Liver (tissue), 9 donors: ENCODE data around the gene DLX4. TPM values are rescaled to one million over a fixed set of nuclear protein-coding genes. Genes with fewer than 3 reads are reported as not detected.

Source experiments
- DNase-seq: peaks from one replicate; pipeline ENCODE4 v3.0.0-alpha.2; 2017; ENCODE audit warnings: low spot score
- H3K27ac ChIP-seq, 2 donors: one replicate each; pipeline ENCODE4 v1.7.0; 2013; ENCODE audit warnings: inconsistent platforms in 2 of 2, low read length in 2 of 2, control low read depth in 1 of 2, low read depth in 1 of 2, mild to moderate bottlenecking in 1 of 2
- H3K27me3 ChIP-seq, 4 donors: one replicate each; pipeline versions ENCODE4 v1.6.1 to v1.7.0; 2013; ENCODE audit warnings: low read length in 3 of 4, inconsistent platforms in 1 of 4, mild to moderate bottlenecking in 1 of 4, moderate library complexity in 1 of 4; ENCODE audit not compliant: control insufficient read depth in 4 of 4, insufficient read depth in 4 of 4
- H3K36me3 ChIP-seq, 4 donors: one replicate each; pipeline versions ENCODE4 v1.6.1 to v1.7.0; 2013; ENCODE audit warnings: low read length in 3 of 4, mild to moderate bottlenecking in 3 of 4, low read depth in 1 of 4, moderate library complexity in 1 of 4; ENCODE audit not compliant: control insufficient read depth in 4 of 4, insufficient read depth in 3 of 4
- H3K4me1 ChIP-seq, 4 donors: one replicate each; pipeline versions ENCODE4 v1.6.1 to v1.7.0; 2013; ENCODE audit warnings: low read length in 3 of 4, mild to moderate bottlenecking in 3 of 4, moderate library complexity in 1 of 4; ENCODE audit not compliant: control insufficient read depth in 4 of 4, insufficient read depth in 4 of 4
- H3K4me3 ChIP-seq, 3 donors: one replicate each; pipeline versions ENCODE4 v1.6.1 to v1.7.0; 2013; ENCODE audit warnings: low read length in 3 of 3, control low read depth in 1 of 3, low read depth in 1 of 3, mild to moderate bottlenecking in 1 of 3
- H3K9ac ChIP-seq, 2 donors: one replicate each; pipeline ENCODE4 v1.7.0; 2013; ENCODE audit warnings: low read length in 2 of 2, mild to moderate bottlenecking in 2 of 2, moderate library complexity in 2 of 2, control low read depth in 1 of 2, low read depth in 1 of 2
- H3K9me3 ChIP-seq, 4 donors: one replicate each; pipeline versions ENCODE4 v1.6.1 to v1.7.0; 2013; ENCODE audit warnings: low read length in 3 of 4; ENCODE audit not compliant: control insufficient read depth in 4 of 4
- CTCF ChIP-seq: fragments of 150-350 bp; IDR thresholded peaks from 2 replicates; pipeline ENCODE4 v1.5.1; 2017; ENCODE audit warnings: improper control_type of control experiment, low read depth, low read length; ENCODE audit not compliant: missing input control
- EGR1 ChIP-seq, 2 donors: IDR thresholded peaks; 2 replicates each; pipeline ENCODE4 v1.6.1; 2016 to 2018; ENCODE audit warnings: antibody characterized with exemption in 2 of 2, low read depth in 2 of 2
- FOXA1 ChIP-seq: IDR thresholded peaks from 2 replicates; pipeline ENCODE4 v1.6.1; 2016; ENCODE audit warnings: antibody characterized with exemption
- FOXA2 ChIP-seq: IDR thresholded peaks from 2 replicates; pipeline ENCODE4 v1.6.1; 2016; ENCODE audit warnings: antibody characterized with exemption
- GABPA ChIP-seq, 2 donors: IDR thresholded peaks in 1 of 2; conservative IDR thresholded peaks in 1 of 2; 2 replicates each; pipeline ENCODE4 v1.6.1; 2016; ENCODE audit warnings: antibody characterized with exemption in 2 of 2, mild to moderate bottlenecking in 1 of 2, moderate library complexity in 1 of 2
- HNF4A ChIP-seq, 2 donors: conservative IDR thresholded peaks; 2 replicates each; pipeline ENCODE4 v1.6.1; 2016; ENCODE audit warnings: antibody characterized with exemption in 2 of 2, mild to moderate bottlenecking in 2 of 2
- HNF4G ChIP-seq: IDR thresholded peaks from 2 replicates; pipeline ENCODE4 v1.6.1; 2016; ENCODE audit warnings: antibody characterized with exemption
- JUND ChIP-seq, 2 donors: IDR thresholded peaks; 2 replicates each; pipeline ENCODE4 v1.6.1; 2016; ENCODE audit warnings: antibody characterized with exemption in 2 of 2
- NR2F2 ChIP-seq: IDR thresholded peaks from 2 replicates; pipeline ENCODE4 v1.6.1; 2016; ENCODE audit warnings: antibody characterized with exemption
- RAD21 ChIP-seq, 2 donors: IDR thresholded peaks; 2 replicates each; pipeline ENCODE4 v1.6.1; 2016; ENCODE audit warnings: antibody characterized with exemption in 2 of 2, mild to moderate bottlenecking in 2 of 2
- RXRA ChIP-seq, 2 donors: IDR thresholded peaks; 2 replicates each; pipeline ENCODE4 v1.6.1; 2017 to 2018; ENCODE audit warnings: antibody characterized with exemption in 2 of 2, mild to moderate bottlenecking in 1 of 2
- SP1 ChIP-seq: IDR thresholded peaks from 2 replicates; pipeline ENCODE4 v1.6.1; 2018; ENCODE audit warnings: antibody characterized with exemption, mild to moderate bottlenecking
- TAF1 ChIP-seq: conservative IDR thresholded peaks from 2 replicates; pipeline ENCODE4 v1.6.1; 2016; ENCODE audit warnings: antibody characterized with exemption, mild to moderate bottlenecking
- YY1 ChIP-seq: IDR thresholded peaks from 2 replicates; pipeline ENCODE4 v1.6.1; 2016; ENCODE audit warnings: antibody characterized with exemption, mild to moderate bottlenecking
- WGBS: extraction: QIAGEN DNeasy Blood & Tissue Kit; methylation state at CpG from one replicate; pipeline ENCODE4 v1.1.7; 2013; 5-methylcytosine and 5-hydroxymethylcytosine counted together
- polyA plus RNA-seq, 2 donors: library from polyadenylated mRNA; stranded (reverse) in 1 of 2; unstranded in 1 of 2; fragments of 200-250 nt in 1 of 2; fragments of >200 nt in 1 of 2; fragmentation: Nextera tagmentation in 1 of 2; extraction: Ambion mirVana in 1 of 2; gene quantifications; one replicate each; pipeline versions ENCODE4 v1.2.1 to v1.2.3, GENCODE V29; 2013 to 2015
- total RNA-seq, 2 donors: library from RNA; depleted of rRNA; stranded (reverse); fragments of >200 nt; gene quantifications; one replicate each; pipeline ENCODE4 v1.2.3, GENCODE V29; 2014
- TF ChIP-seq, protein P1 (sequence below): IDR thresholded peaks from 2 replicates; pipeline ENCODE4 v1.6.1; 2016; ENCODE audit warnings: antibody characterized with exemption
- TF ChIP-seq, protein P2 (sequence below): IDR thresholded peaks from 2 replicates; pipeline ENCODE4 v1.6.1; 2016; ENCODE audit warnings: antibody characterized with exemption
- TF ChIP-seq, protein P3 (sequence below): IDR thresholded peaks from 2 replicates; pipeline ENCODE4 v1.6.1; 2016; ENCODE audit warnings: antibody characterized with exemption
- TF ChIP-seq, protein P4 (sequence below): IDR thresholded peaks from 2 replicates; pipeline ENCODE4 v1.6.1; 2016; ENCODE audit warnings: antibody characterized with exemption, mild to moderate bottlenecking
- donor health status: healthy.
- donor health status: healthy.
- donor health status: healthy.
- donor health status: healthy.
- donor health status: healthy.

The DLX4 gene
- total and polyA plus RNA-seq, 4 donors = not detected

DNA sequence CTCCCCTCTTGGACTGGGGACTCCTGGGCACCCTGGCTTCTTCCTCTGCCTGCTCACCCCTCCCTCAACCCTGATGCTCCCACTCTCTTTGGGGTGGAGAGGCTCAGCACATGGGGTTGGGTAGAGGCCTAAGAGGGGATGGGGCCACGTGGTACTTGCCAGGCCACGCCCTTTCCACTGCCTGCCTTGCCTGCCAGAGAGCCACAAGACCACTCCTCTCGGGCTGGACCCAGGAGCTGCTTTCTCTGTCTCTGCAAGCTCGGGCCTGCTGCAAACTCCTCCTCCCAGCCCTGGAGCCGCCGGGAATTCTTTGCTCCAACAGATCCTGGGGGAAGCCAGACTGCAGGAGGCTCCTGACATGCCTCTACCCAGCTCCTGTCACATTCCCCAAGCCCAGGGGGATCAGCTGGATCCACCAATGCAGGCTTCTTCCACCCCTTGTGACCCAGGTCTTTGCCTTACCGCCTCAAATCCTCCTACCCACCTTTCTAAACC is 11.8 kb downstream of the DLX4 start:
- Histone ChIP-seq H3K9me3 (no peaks in the 10 kb centered on the region), H3K4me3 (no peak overlapping the region), H3K4me1 (no peaks in the 10 kb centered on the region), H3K9ac (no peak overlapping the region), H3K36me3 (no peaks in the 10 kb centered on the region), H3K27me3 (peaks cover 0 to 3% (median 1%) of the 10 kb centered on the region in 4 donors), H3K27ac (no peak overlapping the region)
- TF ChIP-seq YY1 (no peak), GABPA (IDR thresholded peaks at IDR 0.05 in 1 of 2, conservative IDR thresholded peaks at IDR 0.05 in 1 of 2) (no peak), NR2F2 (no peak), RXRA (IDR thresholded peaks at IDR 0.05) (no peak), HNF4A (conservative IDR thresholded peaks at IDR 0.05) (no peak)
- TF ChIP-seq, protein P1, sequence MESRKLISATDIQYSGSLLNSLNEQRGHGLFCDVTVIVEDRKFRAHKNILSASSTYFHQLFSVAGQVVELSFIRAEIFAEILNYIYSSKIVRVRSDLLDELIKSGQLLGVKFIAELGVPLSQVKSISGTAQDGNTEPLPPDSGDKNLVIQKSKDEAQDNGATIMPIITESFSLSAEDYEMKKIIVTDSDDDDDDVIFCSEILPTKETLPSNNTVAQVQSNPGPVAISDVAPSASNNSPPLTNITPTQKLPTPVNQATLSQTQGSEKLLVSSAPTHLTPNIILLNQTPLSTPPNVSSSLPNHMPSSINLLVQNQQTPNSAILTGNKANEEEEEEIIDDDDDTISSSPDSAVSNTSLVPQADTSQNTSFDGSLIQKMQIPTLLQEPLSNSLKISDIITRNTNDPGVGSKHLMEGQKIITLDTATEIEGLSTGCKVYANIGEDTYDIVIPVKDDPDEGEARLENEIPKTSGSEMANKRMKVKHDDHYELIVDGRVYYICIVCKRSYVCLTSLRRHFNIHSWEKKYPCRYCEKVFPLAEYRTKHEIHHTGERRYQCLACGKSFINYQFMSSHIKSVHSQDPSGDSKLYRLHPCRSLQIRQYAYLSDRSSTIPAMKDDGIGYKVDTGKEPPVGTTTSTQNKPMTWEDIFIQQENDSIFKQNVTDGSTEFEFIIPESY = no peak
- TF ChIP-seq, protein P2, sequence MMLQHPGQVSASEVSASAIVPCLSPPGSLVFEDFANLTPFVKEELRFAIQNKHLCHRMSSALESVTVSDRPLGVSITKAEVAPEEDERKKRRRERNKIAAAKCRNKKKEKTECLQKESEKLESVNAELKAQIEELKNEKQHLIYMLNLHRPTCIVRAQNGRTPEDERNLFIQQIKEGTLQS = no peak
- TF ChIP-seq, protein P3, sequence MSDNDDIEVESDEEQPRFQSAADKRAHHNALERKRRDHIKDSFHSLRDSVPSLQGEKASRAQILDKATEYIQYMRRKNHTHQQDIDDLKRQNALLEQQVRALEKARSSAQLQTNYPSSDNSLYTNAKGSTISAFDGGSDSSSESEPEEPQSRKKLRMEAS = no peak
- 50% methylated on average over 7 of the region's 7 CpGs for WGBS
- no peak for DNase-seq

DNA sequence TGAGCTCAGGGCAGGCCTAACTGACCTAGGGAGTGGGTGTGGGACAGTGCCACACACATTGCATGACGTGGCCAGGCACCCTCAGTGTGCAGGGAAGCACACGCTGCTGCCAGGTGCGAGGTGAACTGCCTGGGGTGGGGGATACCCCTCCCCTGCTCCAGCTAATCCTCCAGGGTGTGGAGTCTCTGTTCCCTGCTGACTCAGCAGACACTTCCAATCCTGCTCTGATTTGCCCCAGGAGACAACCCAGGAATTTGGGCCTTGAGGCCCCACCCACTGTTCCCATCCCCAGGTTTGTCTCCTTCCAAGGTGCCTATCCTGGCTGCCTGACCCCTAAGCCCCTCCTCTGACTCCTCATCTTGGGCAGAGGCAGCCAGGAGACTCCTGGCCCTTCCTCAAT is 15.3 kb downstream of the DLX4 start:
- Histone ChIP-seq H3K4me3 (no peak overlapping the region), H3K36me3 (no peaks in the 10 kb centered on the region), H3K27me3 (peaks cover 0 to 7% (median 6%) of the 10 kb centered on the region in 4 donors), H3K9ac (no peak overlapping the region), H3K27ac (no peak overlapping the region), H3K9me3 (no peaks in the 10 kb centered on the region), H3K4me1 (no peaks in the 10 kb centered on the region)
- TF ChIP-seq EGR1 (IDR thresholded peaks at IDR 0.05; ENCODE audit: low read depth in 2 of 2) = no peak
- no peak for TF ChIP-seq HNF4G
- no peak for TF ChIP-seq SP1
- no peak for TF ChIP-seq NR2F2
- TF ChIP-seq, protein P4, sequence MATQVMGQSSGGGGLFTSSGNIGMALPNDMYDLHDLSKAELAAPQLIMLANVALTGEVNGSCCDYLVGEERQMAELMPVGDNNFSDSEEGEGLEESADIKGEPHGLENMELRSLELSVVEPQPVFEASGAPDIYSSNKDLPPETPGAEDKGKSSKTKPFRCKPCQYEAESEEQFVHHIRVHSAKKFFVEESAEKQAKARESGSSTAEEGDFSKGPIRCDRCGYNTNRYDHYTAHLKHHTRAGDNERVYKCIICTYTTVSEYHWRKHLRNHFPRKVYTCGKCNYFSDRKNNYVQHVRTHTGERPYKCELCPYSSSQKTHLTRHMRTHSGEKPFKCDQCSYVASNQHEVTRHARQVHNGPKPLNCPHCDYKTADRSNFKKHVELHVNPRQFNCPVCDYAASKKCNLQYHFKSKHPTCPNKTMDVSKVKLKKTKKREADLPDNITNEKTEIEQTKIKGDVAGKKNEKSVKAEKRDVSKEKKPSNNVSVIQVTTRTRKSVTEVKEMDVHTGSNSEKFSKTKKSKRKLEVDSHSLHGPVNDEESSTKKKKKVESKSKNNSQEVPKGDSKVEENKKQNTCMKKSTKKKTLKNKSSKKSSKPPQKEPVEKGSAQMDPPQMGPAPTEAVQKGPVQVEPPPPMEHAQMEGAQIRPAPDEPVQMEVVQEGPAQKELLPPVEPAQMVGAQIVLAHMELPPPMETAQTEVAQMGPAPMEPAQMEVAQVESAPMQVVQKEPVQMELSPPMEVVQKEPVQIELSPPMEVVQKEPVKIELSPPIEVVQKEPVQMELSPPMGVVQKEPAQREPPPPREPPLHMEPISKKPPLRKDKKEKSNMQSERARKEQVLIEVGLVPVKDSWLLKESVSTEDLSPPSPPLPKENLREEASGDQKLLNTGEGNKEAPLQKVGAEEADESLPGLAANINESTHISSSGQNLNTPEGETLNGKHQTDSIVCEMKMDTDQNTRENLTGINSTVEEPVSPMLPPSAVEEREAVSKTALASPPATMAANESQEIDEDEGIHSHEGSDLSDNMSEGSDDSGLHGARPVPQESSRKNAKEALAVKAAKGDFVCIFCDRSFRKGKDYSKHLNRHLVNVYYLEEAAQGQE = no peak
- no peak for TF ChIP-seq TAF1
- TF ChIP-seq, protein P2 = no peak
- TF ChIP-seq FOXA2 = no peak
- TF ChIP-seq GABPA (IDR thresholded peaks at IDR 0.05 in 1 of 2, conservative IDR thresholded peaks at IDR 0.05 in 1 of 2) = no peak
- TF ChIP-seq, protein P1 = no peak
- TF ChIP-seq CTCF = no peak
- no peak for TF ChIP-seq RAD21 (IDR thresholded peaks at IDR 0.05)
- no peak for TF ChIP-seq HNF4A (conservative IDR thresholded peaks at IDR 0.05)
- no peak for TF ChIP-seq JUND (IDR thresholded peaks at IDR 0.05)
- TF ChIP-seq YY1 = no peak
- no peak for TF ChIP-seq RXRA (IDR thresholded peaks at IDR 0.05)
- TF ChIP-seq, protein P3 = no peak
- no peak for TF ChIP-seq FOXA1
- no peak for DNase-seq
- 52% methylated on average over 3 of the region's 3 CpGs for WGBS
